ENCODE data around the gene SLC9A6. TPM values are rescaled to one million over a fixed set of nuclear protein-coding genes. Genes with fewer than 3 reads are reported as not detected.

The SLC9A6 gene
- total and polyA plus RNA-seq, 2 of the 8 experiments (the other 6 are each of a cell fraction or from before 2014, with no cell fraction given) = 8.0 to 14.1 TPM

GRCh38 chrX:135973548-135974278 lies 11.5 kb upstream of the SLC9A6 start, which contains the start of gene MMGT1 (continued):
- TF ChIP-seq CBX5 (IDR thresholded peaks at IDR 0.05; ENCODE audit: low read depth, low read length) = no peak
- TF ChIP-seq USF2 (IDR thresholded peaks at IDR 0.05; ENCODE audit: low read length) = no peak
- TF ChIP-seq TAF1 (IDR thresholded peaks at IDR 0.05; ENCODE audit: low read depth, low read length) = peak; percentile 82
- TF ChIP-seq PHF8 (conservative IDR thresholded peaks at IDR 0.05; ENCODE audit: low read depth, low read length) = peak; percentile 62
- peak; percentile 32 for TF ChIP-seq KDM4A (IDR thresholded peaks at IDR 0.05; ENCODE audit: low read depth, low read length, severe bottlenecking)
- no peak for TF ChIP-seq KDM1A (IDR thresholded peaks at IDR 0.05; ENCODE audit: borderline replicate concordance, low read length)
- no peak for TF ChIP-seq SP4 (IDR thresholded peaks at IDR 0.05; ENCODE audit: low read length)
- no peak for TF ChIP-seq CBX8 (IDR thresholded peaks at IDR 0.05; ENCODE audit: borderline replicate concordance, low read depth, low read length)
- peak; percentile 54 to 62 for TF ChIP-seq POLR2A (IDR thresholded peaks at IDR 0.05; ENCODE audit: control extremely low read depth in 1 of 2, low read depth in 2 of 2, low read length in 2 of 2)
- peak; percentile 12; the same call in 1 of the 2 replicates for TF ChIP-seq YY1 (IDR thresholded peaks at IDR 0.05; ENCODE audit: low read depth, low read length)
